NCI-H1436 treated with DMSO at 0.1 percent for 48 hours (cell line): Measurements from ENCODE around the gene CLCN2.

Experiments used
- DNase-seq: peaks from one replicate; lab custom pipeline; 2025; lab: John Stamatoyannopoulos, UW

The CLCN2 gene

DNA sequence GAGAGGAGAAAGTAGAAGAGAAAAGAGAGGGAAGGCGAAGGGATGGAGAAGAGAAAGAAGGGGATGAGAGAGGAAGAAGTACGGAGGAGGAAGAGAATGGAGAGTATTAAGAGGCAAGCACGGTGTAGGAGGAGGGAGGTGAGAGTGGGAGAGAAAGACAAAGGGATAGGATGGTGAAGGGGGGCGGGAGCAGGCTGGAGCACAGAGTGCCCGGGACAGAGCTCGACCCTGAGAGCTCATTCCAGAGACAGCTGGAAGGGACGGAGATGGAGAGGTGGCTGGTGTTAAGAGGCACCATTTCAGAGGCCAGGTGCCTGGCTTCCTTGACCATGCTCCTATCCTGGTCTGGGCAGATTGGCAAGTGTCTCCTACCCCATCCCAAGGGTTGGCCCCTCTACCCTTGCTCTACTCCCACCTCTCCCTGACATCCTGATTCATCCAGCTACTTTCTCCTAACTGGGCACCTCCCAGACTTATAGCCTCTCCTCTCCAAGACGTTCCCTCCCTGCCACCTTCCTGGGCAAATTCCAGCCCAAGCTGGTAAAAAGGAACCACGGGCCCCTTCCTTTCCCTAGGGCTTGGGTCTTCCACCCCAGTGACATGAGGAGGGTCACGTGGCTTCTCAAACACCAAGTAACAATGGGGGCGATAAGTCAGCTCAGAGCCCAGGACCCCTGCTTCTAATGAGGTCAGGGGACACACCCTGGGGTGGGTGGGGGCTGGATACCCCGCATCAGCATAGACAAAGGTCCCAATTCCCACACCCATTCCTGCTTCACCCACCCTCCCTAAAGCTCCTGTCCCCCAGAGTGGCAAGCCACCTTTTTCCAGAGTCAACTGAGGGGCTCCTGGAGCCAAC is 1.1 kb downstream of the CLCN2 start:
- DNase-seq, result no peak

DNA sequence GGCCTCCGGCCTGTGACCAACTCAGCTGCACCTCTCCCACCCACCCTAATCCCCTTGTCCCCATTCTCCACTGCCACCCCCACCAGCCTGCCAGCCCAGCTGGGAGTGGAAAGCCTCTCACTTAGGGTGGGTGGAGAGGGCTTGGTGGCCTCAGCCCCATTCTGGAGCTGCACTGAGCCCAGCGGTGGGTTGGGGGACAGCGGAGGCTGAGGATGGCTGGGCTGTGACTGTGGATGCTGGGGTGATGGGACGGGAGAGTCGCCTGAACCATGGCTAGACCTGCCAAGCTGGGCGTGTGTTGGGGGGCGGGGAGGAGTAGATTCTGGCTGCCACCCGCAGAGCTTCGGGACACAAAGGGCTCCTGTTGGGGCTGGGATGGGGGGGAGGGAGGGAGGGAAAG is 1.8 kb downstream of the CLCN2 start:
- no peak for DNase-seq

DNA sequence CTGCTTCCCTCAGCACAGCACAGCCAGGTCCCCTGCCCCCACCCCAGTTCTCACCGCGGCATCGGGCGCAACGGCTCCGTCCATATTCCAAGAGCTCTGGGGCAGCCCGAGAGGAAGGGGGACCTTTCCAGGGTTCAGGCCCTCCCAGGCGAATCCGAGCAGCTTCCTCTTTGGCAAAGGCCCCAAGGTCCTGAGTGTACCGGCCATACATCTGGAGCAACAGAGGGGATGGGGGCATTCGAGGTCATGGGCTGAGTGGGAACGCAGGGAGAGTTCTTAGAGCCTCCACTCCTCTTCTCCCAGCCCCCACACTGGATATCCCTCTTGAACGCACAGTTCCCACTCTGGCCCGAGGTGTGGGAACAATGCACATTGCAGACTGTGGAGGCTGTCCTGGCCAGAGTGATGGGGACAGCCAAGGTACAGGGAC is 2.5 kb downstream of the CLCN2 start:
- DNase-seq, result no peak

DNA sequence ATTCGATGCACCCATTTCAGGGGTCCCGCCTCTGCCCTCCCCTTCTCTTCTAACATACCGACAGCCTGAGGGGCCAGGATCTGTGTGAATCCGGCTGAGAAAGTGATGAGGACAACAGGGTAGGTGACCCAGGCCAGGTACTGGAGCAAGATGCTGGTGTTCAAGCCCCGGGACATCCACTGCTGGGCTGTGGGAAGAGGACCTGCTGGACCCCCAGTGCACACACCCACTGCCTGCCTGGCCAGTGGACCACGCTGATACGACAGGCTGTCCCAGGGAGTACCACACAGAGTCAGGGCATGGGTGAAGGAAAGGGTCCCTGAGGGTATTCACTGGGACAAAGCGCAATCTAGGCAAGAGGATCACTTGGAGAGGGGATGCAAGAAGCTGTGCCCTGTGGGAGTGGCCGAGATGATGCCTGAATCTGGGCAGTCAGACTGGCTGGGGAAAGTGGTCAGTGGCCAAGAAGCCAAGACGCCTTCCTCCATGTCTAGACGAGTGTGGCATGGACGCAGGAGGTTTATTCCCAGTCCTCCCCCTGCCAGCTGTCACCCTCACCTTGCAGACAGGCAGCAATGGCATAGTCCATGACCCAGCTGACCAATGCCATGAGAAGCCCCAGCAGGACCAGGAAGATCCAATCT is 3.2 kb downstream of the CLCN2 start:
- DNase-seq, result no peak

DNA sequence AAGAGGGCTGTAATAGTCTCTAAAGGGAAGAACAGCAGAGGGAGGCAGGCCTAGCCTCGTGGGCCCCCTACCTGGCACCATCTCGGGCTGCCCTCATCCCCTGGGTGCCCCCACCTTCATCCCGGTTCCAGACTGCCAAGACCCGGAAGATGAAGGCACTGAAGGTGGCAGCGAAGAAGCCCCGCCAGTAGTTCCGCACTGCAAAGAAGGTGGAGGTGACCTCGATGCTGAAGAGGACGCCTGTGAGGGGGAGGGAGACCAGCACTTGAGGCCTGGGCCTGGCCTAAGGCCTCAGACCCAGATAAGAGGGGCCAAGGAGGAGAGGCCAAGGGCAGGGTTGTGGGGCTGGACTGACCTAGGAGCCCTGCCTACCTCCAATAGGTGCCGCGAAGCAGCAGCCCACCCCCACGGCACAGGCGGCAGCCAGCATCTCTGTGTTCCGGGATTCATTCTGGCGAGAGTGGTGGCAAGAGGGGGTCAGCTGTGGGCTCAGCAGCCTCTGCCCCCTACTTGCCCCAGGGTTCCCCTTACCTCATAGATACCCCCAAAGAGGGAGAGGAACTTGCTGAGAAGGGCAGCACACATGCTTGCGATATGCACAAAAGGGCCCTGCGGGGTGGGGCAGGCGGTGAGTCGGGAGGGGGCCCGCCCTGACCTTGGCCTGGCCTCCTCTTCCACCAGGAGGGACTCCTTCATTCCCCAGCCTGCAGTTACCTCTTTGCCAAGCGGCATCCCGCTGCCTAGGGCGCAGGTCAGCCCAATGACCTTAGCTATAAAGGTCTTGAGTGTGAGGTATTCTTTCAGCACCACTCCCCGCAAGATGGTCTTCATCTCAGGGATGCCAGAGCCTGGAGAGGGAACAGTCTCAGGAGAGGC is 3.9 kb downstream of the CLCN2 start:
- DNase-seq, result no peak

DNA sequence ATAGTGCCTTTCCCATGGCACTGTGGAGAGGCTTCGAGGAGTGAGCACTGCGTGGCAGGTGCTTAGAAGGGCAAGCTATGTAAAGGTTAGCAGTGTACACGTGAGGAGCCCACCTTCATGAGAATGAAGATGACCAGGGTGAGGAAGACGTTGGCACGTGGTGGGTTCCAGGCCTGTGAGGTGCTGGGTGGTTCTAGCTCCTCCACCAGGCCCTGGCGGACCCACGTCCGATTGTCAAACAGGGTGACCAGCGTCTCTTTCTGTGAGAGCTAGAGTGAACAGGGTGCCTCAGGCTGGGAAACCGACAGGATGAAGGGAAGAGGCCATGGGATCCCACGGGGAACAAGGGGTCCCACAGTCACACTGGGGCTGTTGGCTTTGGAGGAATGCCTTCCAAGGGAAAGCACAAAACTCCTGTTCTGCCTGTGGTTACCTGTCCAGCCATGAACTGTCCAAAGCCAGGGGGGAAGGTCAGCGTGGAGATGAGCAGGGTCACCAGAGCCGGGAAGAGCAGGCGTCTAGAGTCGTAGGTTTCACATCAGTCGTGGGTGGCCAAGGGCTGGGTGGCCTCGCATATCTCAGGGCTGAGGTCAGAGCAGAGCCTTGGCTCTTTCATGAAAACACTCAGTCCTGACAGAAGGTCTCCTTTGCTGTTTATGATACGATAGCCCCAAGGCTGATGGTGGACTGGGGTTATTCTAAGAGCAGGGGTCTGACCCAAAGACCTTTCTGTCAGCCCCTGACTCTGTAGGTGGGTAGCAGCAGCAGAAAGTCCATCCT is 6.0 kb downstream of the CLCN2 start:
- no peak for DNase-seq

DNA sequence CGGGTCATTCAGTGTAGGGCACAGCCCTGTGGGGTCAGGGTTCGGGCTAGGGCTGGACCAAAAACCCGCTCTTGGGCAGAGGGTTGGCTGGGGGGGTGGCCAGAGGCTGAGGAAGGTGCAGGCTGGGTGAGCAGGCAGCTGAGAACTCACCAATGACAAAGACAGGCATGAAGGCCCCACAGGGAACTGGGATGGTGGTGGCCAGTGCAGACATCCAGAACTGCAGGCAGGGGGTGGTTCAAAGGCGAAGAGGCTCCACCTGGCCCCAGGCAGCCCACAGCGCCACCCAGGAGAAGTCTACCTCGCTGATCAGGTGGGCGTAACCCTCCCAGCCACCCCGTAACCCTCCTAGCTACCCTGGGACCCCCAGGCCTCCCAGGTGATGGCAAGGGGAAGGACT is 6.7 kb downstream of the CLCN2 start:
- DNase-seq, result no peak

DNA sequence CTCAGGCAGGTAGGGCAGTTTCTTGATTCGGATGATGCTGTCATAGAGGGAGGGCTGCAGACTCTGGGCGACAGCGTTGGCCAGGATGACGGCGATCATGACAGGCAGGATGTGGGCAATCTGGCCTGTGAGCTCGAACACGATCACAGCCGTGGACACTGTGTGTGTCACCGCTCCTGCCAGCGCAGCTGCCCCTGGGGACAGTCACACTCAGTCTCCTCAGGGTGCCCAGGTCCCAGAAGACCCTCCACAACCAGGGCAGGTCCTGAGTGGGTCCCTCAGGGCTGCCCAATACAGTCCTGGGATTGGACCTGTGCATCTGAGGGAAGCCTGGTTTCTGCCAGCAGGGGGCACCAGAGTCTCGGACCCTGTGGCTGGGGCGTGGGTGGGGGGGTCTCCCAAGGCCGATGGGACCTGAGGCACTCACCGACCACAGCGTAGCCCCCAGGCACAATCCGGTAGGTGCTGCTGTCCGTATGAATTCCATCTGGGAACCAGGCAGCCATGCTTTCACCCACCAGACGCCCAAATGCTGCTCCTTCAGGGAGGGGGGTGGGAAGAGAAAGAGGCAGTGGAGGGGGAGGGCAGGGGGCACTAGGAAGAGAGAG is 7.2 kb downstream of the CLCN2 start:
- DNase-seq, result no peak

DNA sequence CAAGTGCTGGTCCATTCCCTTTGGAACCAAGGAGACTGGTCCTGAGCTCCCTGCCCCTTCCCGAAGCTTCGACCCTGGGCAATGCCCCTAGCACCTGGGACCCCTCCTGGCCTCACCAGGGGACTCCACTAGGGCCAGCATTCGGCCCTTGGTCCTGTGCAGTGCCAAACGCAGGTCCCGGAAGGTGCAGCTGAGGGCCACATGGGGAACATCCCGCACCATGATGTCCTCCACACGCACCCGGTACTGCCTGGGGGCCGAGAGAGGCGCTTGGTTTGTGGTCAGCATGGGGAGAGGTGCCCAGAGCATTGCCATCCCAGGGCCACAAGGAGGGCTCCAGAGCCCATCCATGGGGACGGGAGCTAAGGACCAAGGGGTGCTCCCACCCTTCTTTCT is 7.9 kb downstream of the CLCN2 start:
- no peak for DNase-seq

DNA sequence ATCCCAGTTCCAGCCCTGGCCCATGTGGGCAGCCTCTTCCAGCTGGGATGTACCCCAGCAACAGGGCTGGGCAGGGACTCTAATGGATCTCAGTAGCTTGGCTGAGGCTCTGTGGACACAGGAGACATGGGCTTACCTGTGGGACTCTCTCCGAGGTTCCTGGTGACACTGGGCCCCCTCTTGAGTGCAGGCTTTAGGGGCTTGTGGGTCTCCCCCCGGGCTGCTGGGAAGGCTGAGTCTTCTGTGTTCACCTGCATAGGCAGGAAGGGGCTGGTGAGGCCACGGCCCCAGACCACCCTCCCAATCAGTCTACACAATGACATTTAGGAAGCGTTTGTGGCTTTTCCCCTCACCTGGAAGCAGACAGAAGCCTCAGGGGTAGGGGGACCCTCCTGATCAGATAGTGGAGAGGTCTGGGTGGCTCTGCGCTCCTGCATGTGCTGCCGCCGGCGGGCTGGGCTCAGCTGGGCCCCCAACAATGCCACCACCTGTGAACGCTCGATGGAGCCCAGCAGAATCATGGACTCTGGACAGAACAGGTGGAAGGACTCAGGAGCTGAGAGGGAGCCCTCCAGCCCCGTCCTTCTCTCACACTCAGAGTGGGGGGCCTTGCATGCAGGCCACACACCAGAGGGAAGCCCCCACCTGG is 8.4 kb downstream of the CLCN2 start:
- DNase-seq, result no peak

DNA sequence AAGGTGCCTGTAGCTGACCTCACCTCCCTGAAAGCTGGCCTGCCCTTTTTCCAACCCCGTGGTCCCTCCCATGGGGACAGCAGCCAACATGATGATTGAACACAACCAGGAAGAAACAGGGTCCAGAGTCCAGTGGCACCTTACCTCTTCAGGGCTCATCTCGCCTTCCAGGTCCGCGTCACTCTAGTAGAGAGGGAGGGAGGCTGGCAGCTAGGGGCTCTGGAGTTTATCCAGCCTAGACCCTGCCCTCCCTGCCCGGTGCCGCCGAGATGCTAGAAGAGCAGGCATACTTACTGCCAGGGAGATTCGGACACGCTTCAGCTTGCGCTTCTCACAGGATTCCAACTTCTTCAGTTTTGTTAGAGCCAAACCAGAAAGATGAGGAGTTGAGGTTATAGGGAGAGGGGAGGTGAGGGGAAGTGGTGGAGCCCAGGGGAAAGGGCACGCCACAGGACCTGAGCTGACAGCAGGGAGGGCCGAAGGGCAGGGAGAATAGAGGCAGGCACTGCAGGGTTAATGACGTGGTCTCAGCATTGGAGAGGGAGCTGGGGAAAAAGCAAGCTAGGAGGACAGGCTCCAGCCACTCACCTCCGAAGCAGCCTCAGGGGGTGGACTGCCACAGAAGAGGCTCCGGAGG is 9.1 kb downstream of the CLCN2 start:
- DNase-seq, result no peak

DNA sequence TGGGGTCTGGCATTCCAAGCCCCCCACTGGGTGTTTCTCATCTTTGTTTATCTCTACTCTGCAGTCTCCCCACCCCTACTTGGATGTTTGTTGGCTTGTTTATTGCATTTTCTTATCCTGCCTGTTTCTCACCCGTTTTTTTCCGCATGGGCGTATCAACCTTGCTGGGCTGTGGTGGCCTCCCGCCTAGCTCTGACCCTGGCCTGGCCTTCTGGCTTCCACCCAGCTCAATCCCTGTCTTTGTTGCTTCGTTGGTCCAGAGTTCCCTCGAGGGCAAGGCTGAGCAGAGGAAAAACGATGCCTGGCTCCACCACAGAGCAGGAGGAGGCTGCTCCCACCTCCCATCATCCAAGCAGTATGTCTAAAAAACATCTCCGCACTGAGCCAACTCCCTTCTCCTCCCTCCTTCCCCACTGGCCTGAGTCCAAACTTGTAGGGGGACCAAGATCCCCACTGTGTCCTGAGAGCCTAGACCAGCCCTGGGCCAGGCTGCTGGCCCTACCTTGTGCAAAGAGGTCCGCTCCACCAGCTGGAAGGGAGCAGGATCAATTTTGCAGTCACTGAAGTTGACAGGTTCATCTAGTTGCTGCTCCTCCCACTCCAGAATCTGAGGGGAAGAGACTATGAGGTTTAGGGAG is 9.8 kb downstream of the CLCN2 start:
- DNase-seq, result no peak

DNA sequence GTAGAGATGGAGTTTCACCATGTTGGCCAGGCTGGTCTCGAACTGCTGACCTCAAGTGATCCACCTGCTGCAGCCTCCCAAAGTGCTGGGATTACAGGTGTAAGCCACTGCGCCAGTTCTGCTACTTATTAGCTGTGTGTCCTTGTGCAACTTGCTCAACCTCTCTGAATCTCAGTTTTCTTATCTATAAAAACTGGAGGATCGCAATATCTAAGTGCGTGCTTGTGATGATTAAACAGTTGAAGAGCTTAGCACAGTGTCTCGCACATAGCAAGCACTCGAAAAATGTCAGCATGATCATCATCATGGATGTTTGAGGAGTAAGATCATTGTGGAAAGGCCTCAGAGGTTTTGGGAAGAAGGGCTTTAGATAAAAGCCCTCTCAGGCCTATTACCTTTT is 10.8 kb downstream of the CLCN2 start:
- DNase-seq, result no peak

DNA sequence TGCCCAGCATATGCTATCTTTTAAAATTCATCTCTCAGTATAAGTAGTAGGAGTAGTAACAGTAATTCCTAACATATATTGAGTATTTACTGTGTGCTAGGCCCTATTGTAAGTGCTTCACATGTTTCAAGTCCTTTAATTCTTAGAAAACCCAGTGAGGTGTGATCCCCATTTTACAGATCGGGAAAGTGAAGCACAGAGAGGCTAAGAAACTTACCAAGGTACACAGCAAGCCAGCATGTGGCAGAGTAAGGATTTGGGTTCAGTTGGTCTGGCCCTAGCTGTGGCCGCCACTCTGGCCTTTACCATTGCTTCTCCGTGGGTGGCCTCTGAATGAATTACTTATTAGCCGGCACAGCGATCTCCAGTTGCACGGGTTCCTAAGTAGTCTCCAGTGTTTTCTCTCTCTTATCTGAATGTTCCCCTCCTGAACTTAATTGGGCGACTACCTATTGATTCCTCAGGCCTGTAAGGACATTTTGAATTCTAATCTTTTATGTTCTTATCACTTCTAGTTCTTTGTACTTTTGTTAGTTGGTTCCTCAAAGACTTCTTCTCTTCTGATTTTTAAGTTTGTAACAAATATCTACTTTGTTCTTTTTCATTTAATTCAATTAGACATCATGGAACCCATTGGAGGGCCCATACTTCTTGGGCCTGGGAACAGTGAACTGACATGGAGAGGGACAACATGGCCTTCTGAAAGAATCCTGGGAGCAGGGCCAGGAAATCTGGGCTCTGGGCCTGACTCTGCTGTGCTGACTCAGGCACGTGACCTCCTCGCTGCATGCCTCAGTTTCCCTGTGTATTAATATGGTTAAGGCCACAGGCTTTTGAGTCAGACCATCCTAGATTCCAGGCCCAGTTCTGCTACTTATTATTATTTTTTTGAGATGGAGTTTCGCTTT is 11.6 kb downstream of the CLCN2 start:
- no peak for DNase-seq

DNA sequence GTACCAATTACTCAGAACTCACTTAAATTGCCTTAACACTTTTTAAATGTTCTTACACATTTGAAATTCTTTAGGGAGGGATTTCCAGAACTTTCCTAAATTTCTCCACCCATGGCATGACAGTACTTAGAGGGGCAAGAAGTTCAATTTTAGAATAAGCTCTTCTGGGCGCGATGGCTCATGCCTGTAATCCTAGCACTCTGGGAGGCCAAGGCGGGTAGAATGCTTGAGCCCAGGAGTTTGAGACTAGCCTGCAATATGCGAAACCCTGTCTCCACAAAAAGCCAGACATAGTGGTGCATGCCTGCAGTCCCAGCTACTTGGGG is 13.4 kb downstream of the CLCN2 start:
- DNase-seq, result no peak

DNA sequence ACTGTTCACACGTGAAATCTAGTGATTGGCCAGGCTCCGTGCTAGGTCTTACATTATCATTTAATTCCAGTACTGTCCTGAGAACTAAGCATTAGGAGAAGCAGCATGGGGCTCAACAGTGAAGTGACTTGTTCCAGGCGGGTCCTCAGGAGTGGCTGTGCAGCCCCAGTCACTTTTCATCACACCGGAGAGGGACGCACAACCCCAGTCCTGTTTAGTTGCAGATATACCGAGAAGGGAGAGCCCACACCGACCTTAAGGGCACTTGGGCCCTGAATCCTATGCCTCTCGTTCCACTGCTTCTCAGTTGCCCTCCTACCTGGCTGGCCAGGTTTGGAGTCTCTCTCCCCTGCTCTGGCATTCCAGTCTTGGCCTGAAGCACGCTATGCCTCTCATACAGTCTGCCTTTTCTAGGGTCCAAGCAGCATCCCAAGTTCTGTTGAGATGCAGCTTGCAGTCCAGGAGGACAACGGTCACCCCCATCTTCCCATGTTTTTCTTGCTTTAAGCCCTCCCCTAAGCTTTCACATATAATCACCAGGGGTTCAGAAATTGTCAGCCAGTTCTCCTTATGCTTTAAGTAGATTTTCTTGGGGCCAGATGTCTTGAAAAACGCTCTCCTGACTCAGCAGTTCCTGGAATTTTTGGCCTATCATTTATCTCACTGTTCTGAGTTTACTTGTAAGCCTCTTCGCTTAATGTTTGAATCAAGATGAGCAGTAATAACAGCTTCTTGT is 13.9 kb downstream of the CLCN2 start:
- DNase-seq, result no peak

DNA sequence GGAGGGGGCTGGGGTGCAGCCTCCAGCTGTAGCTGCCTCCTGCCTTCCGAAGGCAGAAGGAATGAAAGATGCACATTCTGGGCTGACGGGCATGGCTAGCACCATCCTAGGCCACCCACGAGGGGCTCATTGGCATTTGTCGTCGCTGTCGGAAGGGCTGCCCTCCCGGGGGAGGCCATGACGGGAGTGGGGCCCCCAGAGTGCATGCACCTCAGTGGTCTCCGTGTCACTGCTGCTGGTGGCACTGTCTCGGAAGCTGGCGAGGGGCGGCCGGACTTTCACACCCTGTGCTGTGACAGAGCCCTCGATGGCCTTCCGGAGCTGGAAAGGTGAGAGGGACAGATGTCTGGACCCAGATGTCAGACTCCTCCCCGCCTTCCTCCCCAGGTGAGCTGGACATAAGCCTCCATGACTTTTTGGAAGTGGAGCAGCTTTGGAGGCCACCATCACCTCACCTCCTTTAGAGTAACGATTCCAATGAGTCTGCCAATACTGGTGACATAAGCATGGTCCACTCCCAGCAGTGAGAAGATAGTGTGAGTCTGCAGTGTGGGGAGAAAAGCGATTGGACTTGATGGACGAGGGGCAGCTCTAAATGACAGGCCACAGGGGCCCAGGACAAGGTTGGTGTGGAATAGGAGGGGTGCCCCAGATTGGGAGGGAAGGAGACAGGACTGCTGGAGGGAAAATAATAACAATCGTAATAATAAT is 14.8 kb downstream of the CLCN2 start:
- DNase-seq, result no peak
